GM23338 (cell line): Measurements from ENCODE around the gene SCGB1D4. TPM values are rescaled to one million over a fixed set of nuclear protein-coding genes. Genes with fewer than 3 reads are reported as not detected.

Source experiments
- CTCF ChIP-seq, 2 experiments: fragments of 200-600 bp in 1 of 2; sonication (generic) in 1 of 2; conservative IDR thresholded peaks; 2 replicates each; pipeline versions ENCODE4 v1.5.1 to v1.6.1; 2016 to 2017; ENCODE audit warnings: antibody characterized with exemption in 2 of 2, low read depth in 2 of 2, mild to moderate bottlenecking in 2 of 2, moderate library complexity in 1 of 2
- ETS1 ChIP-seq: IDR thresholded peaks from 2 replicates; pipeline ENCODE4 v1.6.1; 2016; ENCODE audit warnings: antibody characterized with exemption
- POLR2AphosphoS5 ChIP-seq: IDR thresholded peaks from 2 replicates; pipeline ENCODE4 v1.6.1; 2016; ENCODE audit warnings: antibody characterized with exemption, low read depth
- REST ChIP-seq: IDR thresholded peaks from one replicate; pipeline ENCODE4 v1.6.1; 2018; ENCODE audit warnings: antibody characterized with exemption; ENCODE audit not compliant: unreplicated experiment
- ZNF331 ChIP-seq: fragments of 250-450 bp; sonication (Bioruptor Pico); IDR thresholded peaks from 2 replicates; pipeline ENCODE4 v1.5.0; 2020; ENCODE audit warnings: low read depth, mild to moderate bottlenecking, moderate library complexity
- ZNF462 ChIP-seq: fragments of 250-450 bp; sonication (Bioruptor Pico); IDR thresholded peaks from 2 replicates; pipeline ENCODE4 v1.5.0; 2020; ENCODE audit warnings: mild to moderate bottlenecking, moderate library complexity
- polyA plus RNA-seq: library from polyadenylated mRNA; unstranded; fragments of >200 nt; fragmentation: Nextera tagmentation; extraction: Ambion mirVana; gene quantifications from 2 replicates; pipeline ENCODE4 v1.2.1, GENCODE V29; 2016
- total RNA-seq: library from RNA; depleted of rRNA; stranded (reverse); fragments of >200 nt; shearing (Covaris generic); gene quantifications from 2 replicates; pipeline ENCODE4 v1.2.3, GENCODE V29; 2014

The SCGB1D4 gene
- total and polyA plus RNA-seq, 2 experiments from 2014 or later: not detected

GRCh38 chr11:62273284-62273683 is 25.6 kb downstream of the SCGB1D4 start (continued):
- no peak for TF ChIP-seq ZNF462
- no peak for TF ChIP-seq CTCF (conservative IDR thresholded peaks at IDR 0.05; ENCODE audit: low read depth in 2 of 2)
- no peak for TF ChIP-seq ETS1
- no peak for TF ChIP-seq POLR2AphosphoS5
- TF ChIP-seq ZNF331 (CRISPR knock-in tag): no peak
- no peak for TF ChIP-seq REST
